Endothelial cell of umbilical vein (primary cell): ENCODE results near the gene OVOL1. TPM values are rescaled to one million over a fixed set of nuclear protein-coding genes. Genes with fewer than 3 reads are reported as not detected.

ENCODE experiments used
- BruUV-seq: library from RNA; stranded (reverse); fragments of 400-500 nt; replicated peaks from 2 replicates; lab custom pipeline; 2021; lab: Mats Ljungman, UMichigan
- CTCF ChIA-PET: fragments of 300-600, 350-600 bp; sonication (Branson Sonifier 250); formaldehyde crosslinking; loops from one replicate; lab custom pipeline; 2021; ENCODE audit warnings: antibody characterized with exemption, inconsistent platforms; lab: Charles Lee
- POLR2A ChIA-PET: fragments of 300-600, 350-600 bp; sonication (Branson Sonifier 250); formaldehyde crosslinking; loops from one replicate; lab custom pipeline; 2021; ENCODE audit warnings: antibody characterized with exemption, inconsistent platforms; lab: Charles Lee
- DNase-seq: peaks from one replicate; pipeline ENCODE4 v3.0.0-alpha.2; 2011; ENCODE audit warnings: low read depth, low spot score
- FAIRE-seq: peaks from 2 replicates; lab custom pipeline; 2011; peaks lifted over from hg19 to GRCh38; lab: Jason Lieb, UNC
- H2AFZ ChIP-seq: 2 replicates; pipeline ENCODE4 v1.6.0; 2012; ENCODE audit warnings: low read depth, low read length, control low read depth, inconsistent platforms
- H3K27ac ChIP-seq: 2 replicates; pipeline ENCODE4 v1.5.1; 2011; ENCODE audit warnings: low read depth, mild to moderate bottlenecking, control low read depth, low read length, moderate library complexity; ENCODE audit not compliant: insufficient read depth
- H3K27me3 ChIP-seq, 2 experiments: 2 replicates each; pipeline versions ENCODE4 v1.6.0 to v1.6.1; 2011; ENCODE audit warnings: low read length in 2 of 2, mixed read lengths in 1 of 2; ENCODE audit not compliant: control insufficient read depth in 2 of 2, insufficient read depth in 2 of 2
- H3K36me3 ChIP-seq, 2 experiments: 2 replicates in 1 of 2; 3 replicates in 1 of 2; pipeline ENCODE4 v1.5.1; 2011; ENCODE audit warnings: low read length in 2 of 2, mild to moderate bottlenecking in 1 of 2, moderate library complexity in 1 of 2; ENCODE audit not compliant: control insufficient read depth in 2 of 2, insufficient read depth in 2 of 2; ENCODE audit errors: extremely low read depth in 1 of 2
- H3K4me1 ChIP-seq: 3 replicates; pipeline ENCODE4 v1.5.1; 2011; ENCODE audit warnings: mild to moderate bottlenecking, low read length; ENCODE audit not compliant: control insufficient read depth, insufficient read depth; ENCODE audit errors: extremely low read depth
- H3K4me2 ChIP-seq: 2 replicates; pipeline ENCODE4 v1.6.1; 2011; ENCODE audit warnings: low read length, control low read depth, mixed read lengths; ENCODE audit not compliant: insufficient read depth
- H3K4me3 ChIP-seq, 3 experiments: fragments of 200-600 bp in 1 of 3; sonication (generic), shearing (Covaris generic) in 1 of 3; replicated peaks in 1 of 3; 2 replicates each; pipeline ENCODE4 v1.5.1; 2011 to 2016; ENCODE audit warnings: control low read depth in 3 of 3, low read length in 3 of 3, mild to moderate bottlenecking in 2 of 3, inconsistent platforms in 1 of 3, low read depth in 1 of 3, moderate library complexity in 1 of 3; ENCODE audit not compliant: insufficient read depth in 1 of 3
- H3K79me2 ChIP-seq: 2 replicates; pipeline ENCODE4 v1.6.0; 2012; ENCODE audit warnings: low read length, inconsistent platforms; ENCODE audit not compliant: control insufficient read depth, insufficient read depth
- H3K9ac ChIP-seq: replicated peaks from 2 replicates; pipeline ENCODE3; 2011; ENCODE audit warnings: low read length, control low read depth; ENCODE audit not compliant: insufficient read depth; ENCODE audit errors: extremely low read depth
- H3K9me1 ChIP-seq: replicated peaks from 3 replicates; pipeline ENCODE4 v1.6.0; 2011; ENCODE audit warnings: mild to moderate bottlenecking, low read length; ENCODE audit not compliant: control insufficient read depth, insufficient read depth; ENCODE audit errors: extremely low read depth
- H3K9me3 ChIP-seq: replicated peaks from 2 replicates; pipeline ENCODE4 v1.5.1; 2012; ENCODE audit warnings: low read length, inconsistent platforms; ENCODE audit not compliant: control insufficient read depth, insufficient read depth
- H4K20me1 ChIP-seq: replicated peaks from 2 replicates; pipeline ENCODE3; 2011; ENCODE audit warnings: mild to moderate bottlenecking, low read length; ENCODE audit not compliant: control insufficient read depth, insufficient read depth; ENCODE audit errors: extremely low read depth
- CTCF ChIP-seq, 2 donors: IDR thresholded peaks; 1 replicate in 1 of 2; 2 replicates in 1 of 2; pipeline ENCODE4 v1.5.1; 2011; ENCODE audit warnings: low read length in 2 of 2, mild to moderate bottlenecking in 2 of 2, moderate library complexity in 2 of 2, control low read depth in 1 of 2, inconsistent platforms in 1 of 2, low read depth in 1 of 2; ENCODE audit not compliant: insufficient read depth in 1 of 2; ENCODE audit errors: extremely low read depth in 1 of 2
- EZH2 ChIP-seq: IDR thresholded peaks from 2 replicates; pipeline ENCODE4 v1.6.1; 2012; ENCODE audit warnings: borderline replicate concordance, low read depth, mild to moderate bottlenecking, moderate library complexity, low read length, inconsistent platforms; ENCODE audit not compliant: severe bottlenecking
- FOS ChIP-seq: IDR thresholded peaks from 2 replicates; pipeline ENCODE4 v1.6.1; 2011; ENCODE audit warnings: mild to moderate bottlenecking, low read length, moderate library complexity, borderline replicate concordance; ENCODE audit not compliant: insufficient read depth
- GATA2 ChIP-seq: IDR thresholded peaks from 2 replicates; pipeline ENCODE4 v1.7.0; 2011; ENCODE audit warnings: low read depth, mild to moderate bottlenecking, moderate library complexity, mixed read lengths, low read length; ENCODE audit not compliant: insufficient read length, insufficient read depth
- JUN ChIP-seq: IDR thresholded peaks from 2 replicates; pipeline ENCODE4 v1.6.1; 2011; ENCODE audit warnings: borderline replicate concordance, low read depth; ENCODE audit not compliant: insufficient read length, insufficient read depth
- MYC ChIP-seq: IDR thresholded peaks from one replicate; pipeline ENCODE4 v1.6.1; 2011; ENCODE audit warnings: mild to moderate bottlenecking, low read depth, low read length
- POLR2A ChIP-seq: IDR thresholded peaks from 2 replicates; pipeline ENCODE4 v1.6.1; 2012; ENCODE audit warnings: low read depth, mild to moderate bottlenecking, control low read depth, low read length
- POLR2AphosphoS5 ChIP-seq: IDR thresholded peaks from 2 replicates; pipeline ENCODE4 v1.6.1; 2012; ENCODE audit warnings: low read depth, mild to moderate bottlenecking, control low read depth, low read length, moderate library complexity; ENCODE audit not compliant: insufficient read depth
- dilution Hi-C: fragments of 300-500 bp; cut with MboI; formaldehyde crosslinking; loops from one replicate; pipeline ENCODE4 v1.15.0; 2019; ENCODE audit warnings: low sequenced_read_pairs; ENCODE audit not compliant: extremely low pct_ligation_motif_present
- intact Hi-C: fragments of 100-400 bp; cut with micrococcal nuclease; formaldehyde crosslinking; loops from one replicate; pipeline ENCODE4 v1.10.0; 2022
- polyA plus RNA-seq, 4 experiments: library from polyadenylated mRNA; depleted of rRNA in 3 of 4; stranded (reverse) in 3 of 4; unstranded in 1 of 4; fragments of >200 nt; gene quantifications; 2 replicates each; pipeline versions ENCODE4 v1.2.1 to v1.2.3, GENCODE V29; 2011 to 2012; ENCODE audit warnings: missing spikeins in 1 of 4
- total RNA-seq: library from RNA; stranded (reverse); gene quantifications from 2 replicates; pipeline ENCODE4 v1.2.3, GENCODE V29; 2021
- TF ChIP-seq, protein P1 (sequence below): IDR thresholded peaks from 2 replicates; pipeline ENCODE4 v1.6.1; 2011; ENCODE audit not compliant: insufficient read depth, insufficient read length

Gene OVOL1
- total and polyA plus RNA-seq, 2 donors (not counting 3 experiments of a cell fraction or from before 2014, with no cell fraction given): not detected

DNA sequence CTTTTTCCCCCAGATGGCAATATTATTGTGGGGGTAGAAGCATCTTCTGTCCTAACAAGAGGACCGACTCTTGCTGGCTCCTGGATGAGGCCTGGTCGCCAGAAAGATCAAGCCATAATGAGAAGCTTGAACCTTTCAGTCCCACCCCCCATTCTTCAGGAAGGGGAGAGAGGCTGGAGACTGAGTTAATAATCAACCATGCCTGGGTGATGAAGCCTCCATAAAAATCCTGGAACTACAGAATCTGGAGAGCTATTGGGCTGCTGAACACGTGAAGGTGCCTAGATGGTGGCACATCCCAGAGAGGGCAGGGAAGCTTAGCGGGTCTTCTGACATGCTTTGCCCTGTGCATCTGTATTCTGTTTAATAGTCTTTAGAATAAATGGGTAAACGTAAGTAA is 22.4 kb upstream of the OVOL1 start:
- no peak for TF ChIP-seq EZH2
- no peak for TF ChIP-seq JUN
- no peak for TF ChIP-seq GATA2
- no peak for TF ChIP-seq MYC
- no peak for TF ChIP-seq POLR2A
- no peak for TF ChIP-seq FOS
- TF ChIP-seq POLR2AphosphoS5: no peak
- TF ChIP-seq, protein P1, sequence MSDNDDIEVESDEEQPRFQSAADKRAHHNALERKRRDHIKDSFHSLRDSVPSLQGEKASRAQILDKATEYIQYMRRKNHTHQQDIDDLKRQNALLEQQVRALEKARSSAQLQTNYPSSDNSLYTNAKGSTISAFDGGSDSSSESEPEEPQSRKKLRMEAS: no peak
- no peak for TF ChIP-seq CTCF (IDR thresholded peaks at IDR 0.05; ENCODE audit: extremely low read depth in 1 of 2, insufficient read depth in 1 of 2, low read depth in 1 of 2, low read length in 2 of 2)
- no peak overlapping the region for H3K9ac ChIP-seq
- ChIA-PET CTCF (interaction anchor here (1.3 to 1.4 kb wide), 2 partner anchors 9 to 16 kb away, joined by 3 to 6 read pairs; no protein-coding TSS in a partner anchor), POLR2A (no interaction called here)
- H3K4me3 ChIP-seq: no peak overlapping the region
- no peak overlapping the region for H3K4me2 ChIP-seq
- dilution Hi-C loops: no loop called here
- no peak overlapping the region for H3K27ac ChIP-seq
- no peaks in the 10 kb centered on the region for H3K9me3 ChIP-seq
- no peaks in the 10 kb centered on the region for H3K9me1 ChIP-seq
- H3K4me1 ChIP-seq: no peaks in the 10 kb centered on the region
- H4K20me1 ChIP-seq: no peaks in the 10 kb centered on the region
- no peaks in the 10 kb centered on the region for H3K36me3 ChIP-seq
- peaks cover 2 to 4% of the 10 kb centered on the region in 2 experiments for H3K27me3 ChIP-seq
- no peak for FAIRE-seq
- no TSS peak for BruUV-seq
- intact Hi-C loops: no loop called here
- H3K79me2 ChIP-seq: no peaks in the 10 kb centered on the region
- H2AFZ ChIP-seq: no peak overlapping the region
- DNase-seq: no peak
